CD4-positive, alpha-beta T cell treated with Interleukin-15 for 4 hours (primary cell): ENCODE data around the gene CMTM7.

Experiments used
- DNase-seq: peaks from one replicate; pipeline ENCODE4 v3.0.0-alpha.2; 2020; ENCODE audit warnings: low spot score

The CMTM7 gene, protein sequence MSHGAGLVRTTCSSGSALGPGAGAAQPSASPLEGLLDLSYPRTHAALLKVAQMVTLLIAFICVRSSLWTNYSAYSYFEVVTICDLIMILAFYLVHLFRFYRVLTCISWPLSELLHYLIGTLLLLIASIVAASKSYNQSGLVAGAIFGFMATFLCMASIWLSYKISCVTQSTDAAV

DNA sequence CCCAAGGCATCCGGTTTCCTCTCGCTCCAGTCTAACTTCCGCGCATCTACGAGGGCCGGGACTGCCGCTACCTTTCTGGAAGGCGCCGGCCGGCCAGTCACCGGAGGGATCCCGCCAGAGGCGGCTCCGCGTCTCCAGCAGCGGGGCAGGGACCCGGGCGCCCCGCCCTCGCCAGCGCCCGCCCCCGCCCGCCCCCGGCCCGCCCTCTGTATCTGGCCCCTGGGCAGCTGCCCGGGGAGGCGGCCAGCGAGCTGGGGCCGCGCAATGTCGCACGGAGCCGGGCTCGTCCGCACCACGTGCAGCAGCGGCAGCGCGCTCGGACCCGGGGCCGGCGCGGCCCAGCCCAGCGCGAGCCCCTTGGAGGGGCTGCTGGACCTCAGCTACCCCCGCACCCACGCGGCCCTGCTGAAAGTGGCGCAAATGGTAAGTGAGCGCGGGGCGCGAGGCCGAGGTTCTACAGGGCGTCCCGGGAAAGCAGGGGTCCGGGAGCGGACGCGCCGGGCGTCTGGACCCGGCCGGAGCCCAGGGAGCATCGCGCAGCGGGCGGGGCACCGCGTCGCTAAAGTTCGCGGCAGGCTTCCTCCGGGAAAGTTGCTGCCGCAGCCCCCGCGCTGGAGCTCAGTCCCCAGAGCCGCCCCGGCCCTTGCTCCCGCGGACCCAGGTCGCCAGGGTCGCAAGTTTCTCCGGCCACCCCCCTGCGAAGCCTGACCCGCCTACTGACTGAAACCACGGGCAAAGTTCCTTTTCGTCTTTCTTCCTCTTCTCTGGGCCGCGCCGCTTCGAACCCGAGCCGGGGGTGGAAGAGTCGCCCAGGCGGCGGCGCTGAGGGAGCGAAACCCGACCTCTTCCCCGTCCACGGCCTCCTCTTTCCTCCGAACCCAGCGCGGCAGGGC is at the start of gene CMTM7:
Gene CMTM7 (plus strand): TSS at position 211 of the 893 bp plus-strand sequence. CDS start 54 bp downstream, at position 265.
- peak; percentile 52 for DNase-seq

DNA sequence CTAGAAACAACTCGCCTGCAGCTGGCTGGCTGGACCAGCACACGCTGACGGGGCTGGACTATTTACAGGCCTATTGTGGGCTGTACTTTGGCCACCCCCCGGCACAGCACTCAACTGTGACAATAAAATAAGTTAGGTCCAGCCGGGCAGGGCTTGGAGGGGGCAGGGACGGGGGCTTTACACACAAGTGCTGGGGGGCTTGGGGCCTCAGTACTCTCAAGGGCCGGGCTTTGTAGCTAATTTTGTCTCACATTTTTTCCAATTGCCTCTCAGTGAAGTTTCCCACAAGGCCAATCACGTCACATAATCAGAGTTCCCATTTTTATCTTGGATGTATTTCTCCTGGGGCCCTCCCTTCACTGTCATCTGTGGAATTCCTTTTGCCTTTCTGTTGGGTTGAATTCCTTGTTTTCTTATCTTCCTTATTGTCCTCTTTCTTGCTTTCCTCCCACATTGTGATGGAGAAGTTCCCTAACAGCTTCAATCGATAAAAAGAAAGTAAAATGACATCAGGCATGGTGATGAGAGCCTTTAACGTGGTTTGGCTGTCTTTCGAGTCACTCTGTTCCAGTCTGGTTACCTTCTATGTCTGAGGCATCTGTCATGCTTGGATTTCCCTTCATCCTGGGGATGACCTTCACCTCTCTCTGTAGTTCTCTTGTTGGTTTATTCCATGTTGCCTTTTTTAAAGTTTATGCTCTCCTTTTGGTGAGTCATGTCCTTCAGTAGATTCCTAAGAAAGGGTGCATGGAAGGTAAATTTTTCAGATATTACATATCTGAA is 44.1 kb upstream of the CMTM7 start:
- no peak for DNase-seq

DNA sequence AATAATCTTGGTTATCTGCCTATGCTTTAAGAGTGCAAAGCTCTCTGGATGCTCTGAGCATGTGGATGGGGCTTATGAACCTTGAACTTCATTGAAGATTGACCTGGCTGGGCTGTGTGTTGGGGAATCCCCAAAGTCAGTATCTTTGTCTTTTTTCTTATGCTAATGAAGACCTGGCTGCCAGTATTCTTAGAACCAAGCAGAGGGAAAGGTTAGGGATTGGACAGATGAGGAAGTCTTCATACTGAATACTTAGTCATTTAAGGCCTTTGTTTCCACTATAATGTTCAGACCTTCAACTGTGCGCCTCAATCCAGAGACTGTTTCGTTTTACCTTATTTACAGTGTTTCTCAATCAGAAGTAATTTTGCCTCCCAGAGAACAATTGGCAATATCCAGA is 42.5 kb upstream of the CMTM7 start:
- no peak for DNase-seq

- no peak for DNase-seq
Measured at GRCh38 chr3:32352563-32352962, 39.1 kb upstream of the CMTM7 start.

DNA sequence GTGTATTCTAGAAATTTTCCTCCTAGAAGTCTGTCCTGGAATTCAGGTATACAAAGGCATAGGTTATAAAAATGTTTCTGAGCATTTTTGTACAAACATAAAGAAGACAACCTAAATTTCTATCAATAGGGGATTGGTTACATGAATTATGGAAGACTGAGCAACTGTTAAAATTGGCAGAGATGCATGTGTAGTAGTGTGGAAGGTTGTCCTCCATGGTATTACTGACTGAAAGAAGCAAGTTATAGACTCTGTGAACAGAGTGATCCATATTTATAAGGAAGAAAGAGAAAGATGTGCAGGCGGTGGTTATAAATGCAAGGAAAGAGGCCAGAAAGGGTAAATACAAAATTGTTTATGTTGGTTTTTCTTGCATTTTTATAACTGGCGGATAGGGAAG is 38.3 kb upstream of the CMTM7 start:
- DNase-seq: no peak

DNA sequence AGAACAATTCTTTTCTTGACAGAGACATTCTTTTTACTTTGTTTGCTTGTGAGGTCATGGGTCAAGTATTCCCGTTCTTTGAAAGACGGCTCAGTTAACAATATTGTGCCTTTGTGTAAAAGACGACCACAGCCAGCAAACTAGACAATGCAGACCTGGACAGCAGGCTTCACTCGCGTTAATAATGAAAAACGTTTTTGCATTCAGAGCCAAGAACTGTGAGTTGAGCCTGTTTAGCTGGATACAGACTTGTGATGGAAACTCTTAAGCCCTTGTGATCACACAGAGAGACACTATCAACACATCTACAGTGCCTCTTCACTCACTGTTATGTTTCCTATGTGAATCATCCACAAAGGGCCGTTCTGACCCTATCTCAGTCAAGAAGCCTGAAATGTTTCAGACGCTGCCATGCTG is 37.3 kb upstream of the CMTM7 start:
- no peak for DNase-seq

DNA sequence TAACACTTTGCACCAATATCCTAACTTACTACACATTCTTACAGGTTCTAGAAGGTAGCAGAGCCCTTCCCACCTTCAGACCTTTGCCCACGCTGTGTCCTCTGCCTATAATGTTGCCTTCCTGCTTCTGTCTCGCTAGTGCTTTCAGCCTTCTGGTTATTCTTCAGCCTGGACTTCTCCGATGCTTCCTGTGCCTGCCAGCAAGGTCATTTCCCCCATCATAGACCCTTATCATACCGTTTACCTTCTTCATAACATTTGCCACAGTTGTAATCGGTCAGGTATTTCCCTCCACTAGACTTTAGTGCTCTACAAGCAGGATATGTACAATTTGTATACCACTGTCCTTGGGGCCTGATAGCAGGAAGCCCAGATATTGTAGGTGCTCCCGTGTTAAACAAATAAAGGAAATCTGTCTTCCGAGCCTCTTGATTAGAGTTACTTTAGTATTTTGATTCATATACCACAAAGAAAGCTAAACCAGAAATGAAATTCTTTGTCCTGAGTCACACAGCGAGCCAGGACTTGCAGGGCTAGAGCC is 35.8 kb upstream of the CMTM7 start:
- no peak for DNase-seq

- DNase-seq: no peak
Measured at GRCh38 chr3:32359766-32360492, 31.7 kb upstream of the CMTM7 start.

DNA sequence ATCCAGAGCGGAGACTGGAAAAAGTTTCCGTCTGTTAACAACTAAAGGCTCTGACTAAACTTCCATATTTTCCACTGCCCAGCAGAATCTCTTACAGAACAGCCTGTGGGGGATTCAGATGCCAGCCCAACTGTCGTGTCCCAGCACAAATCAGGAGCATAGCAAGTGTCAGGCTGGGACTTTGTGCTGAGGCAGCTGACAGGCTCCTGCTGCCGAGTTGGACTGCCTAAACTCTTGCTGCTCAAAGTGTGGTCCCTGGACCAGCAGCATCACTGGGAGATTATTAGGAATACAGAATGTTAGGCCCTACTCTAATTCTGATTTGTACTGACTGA is 31.2 kb upstream of the CMTM7 start:
- no peak for DNase-seq

GRCh38 chr3:32366638-32367397 is 24.8 kb upstream of the CMTM7 start:
- no peak for DNase-seq

DNA sequence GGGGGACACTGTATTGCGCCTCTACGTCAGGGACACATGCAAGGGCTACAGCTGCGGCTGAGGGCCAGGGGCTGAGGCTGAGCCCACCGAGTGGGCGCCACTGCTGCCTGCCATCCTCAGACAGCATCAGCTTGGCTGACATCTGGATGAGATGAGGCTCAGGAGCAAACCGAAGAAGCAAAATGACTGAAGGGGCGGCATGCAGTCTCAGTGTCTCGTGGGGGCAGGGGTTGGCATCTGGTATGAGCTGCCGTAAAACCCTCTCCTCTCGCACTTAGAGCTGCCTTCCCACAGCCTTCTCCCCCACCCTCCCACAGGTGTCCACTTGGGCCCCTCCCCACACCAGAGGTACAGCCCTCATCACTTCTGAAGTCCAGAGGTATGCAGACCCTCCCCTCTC is 24.2 kb upstream of the CMTM7 start:
- no peak for DNase-seq

DNA sequence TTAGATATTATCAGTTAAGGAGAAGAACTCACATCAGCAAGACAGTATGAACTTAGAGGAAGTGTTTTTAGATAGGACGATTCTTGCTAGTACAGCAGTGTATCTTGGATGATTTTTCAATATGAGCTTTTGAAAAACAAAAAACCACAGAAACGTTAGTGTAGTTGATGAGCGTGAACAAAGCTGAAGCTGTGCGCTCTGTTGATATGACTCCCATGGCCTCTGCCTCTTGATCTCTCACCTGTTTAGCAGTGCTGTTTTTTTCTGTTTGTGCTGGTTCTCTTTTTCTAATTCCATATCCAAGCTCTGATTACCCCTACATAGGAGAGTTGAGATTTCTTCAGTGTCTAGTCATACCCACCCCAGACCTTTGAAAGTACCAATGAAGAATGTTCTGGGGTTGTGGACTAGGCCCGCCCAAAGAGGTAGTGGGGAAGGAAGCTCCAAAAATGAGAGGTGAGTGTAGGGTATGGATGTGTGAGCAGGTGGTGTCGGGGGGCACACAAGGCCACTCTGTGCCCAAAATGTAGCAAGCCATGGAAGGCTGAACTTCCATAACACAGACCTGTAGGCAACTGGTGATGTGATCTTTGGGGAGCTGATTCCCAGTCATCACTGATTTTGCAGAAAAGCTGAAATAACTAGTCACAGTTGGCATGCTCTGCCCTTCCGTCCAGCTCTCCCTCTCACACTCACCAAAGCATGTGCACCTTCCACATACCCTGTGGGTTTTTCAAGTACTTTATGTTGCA is 20.0 kb upstream of the CMTM7 start:
- peak; percentile 25 for DNase-seq

DNA sequence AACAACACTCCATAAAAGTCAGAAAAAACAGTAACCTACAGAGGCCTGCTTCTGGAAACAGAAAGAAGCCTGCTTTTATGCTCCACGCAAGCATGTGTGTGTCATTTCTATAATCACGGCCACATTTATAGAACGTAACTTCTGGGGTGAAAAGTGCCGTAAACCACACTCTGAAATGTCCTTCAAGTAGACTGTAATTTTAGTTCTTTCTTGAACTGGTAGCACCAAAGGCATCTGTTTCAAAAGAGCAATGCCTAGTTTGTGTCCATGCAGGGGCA is 19.5 kb upstream of the CMTM7 start:
- DNase-seq: no peak

- DNase-seq: no peak
Measured at GRCh38 chr3:32373276-32373675, 18.4 kb upstream of the CMTM7 start.

- no peak for DNase-seq
Measured at GRCh38 chr3:32373844-32374243, 17.8 kb upstream of the CMTM7 start.

GRCh38 chr3:32374788-32375595 is 16.7 kb upstream of the CMTM7 start:
- DNase-seq: peak; percentile 86

- no peak for DNase-seq
Measured at GRCh38 chr3:32375596-32375930, 16.1 kb upstream of the CMTM7 start.

- DNase-seq: no peak
Measured at GRCh38 chr3:32376115-32376514, 15.5 kb upstream of the CMTM7 start.

GRCh38 chr3:32379831-32380500 is 11.7 kb upstream of the CMTM7 start:
- DNase-seq: no peak
